GM08714 (cell line): Measurements from ENCODE around the gene TBC1D23.
"Not testable (repeated sequence)": the region's sequence is repeated elsewhere in the genome, so short reads cannot be mapped to it uniquely, and the experiment has no call there.

Source experiments
- H3K4me3 ChIP-seq: fragments of 200-500 bp; sonication (Bioruptor generic); 2 replicates; pipeline ENCODE4 v1.5.1; 2014; ENCODE audit warnings: mild to moderate bottlenecking, low read length, inconsistent platforms
- ZNF274 ChIP-seq: IDR thresholded peaks from 2 replicates; pipeline ENCODE4 v1.6.1; 2012; ENCODE audit warnings: mild to moderate bottlenecking, low read depth, low read length

TBC1D23 gene

DNA sequence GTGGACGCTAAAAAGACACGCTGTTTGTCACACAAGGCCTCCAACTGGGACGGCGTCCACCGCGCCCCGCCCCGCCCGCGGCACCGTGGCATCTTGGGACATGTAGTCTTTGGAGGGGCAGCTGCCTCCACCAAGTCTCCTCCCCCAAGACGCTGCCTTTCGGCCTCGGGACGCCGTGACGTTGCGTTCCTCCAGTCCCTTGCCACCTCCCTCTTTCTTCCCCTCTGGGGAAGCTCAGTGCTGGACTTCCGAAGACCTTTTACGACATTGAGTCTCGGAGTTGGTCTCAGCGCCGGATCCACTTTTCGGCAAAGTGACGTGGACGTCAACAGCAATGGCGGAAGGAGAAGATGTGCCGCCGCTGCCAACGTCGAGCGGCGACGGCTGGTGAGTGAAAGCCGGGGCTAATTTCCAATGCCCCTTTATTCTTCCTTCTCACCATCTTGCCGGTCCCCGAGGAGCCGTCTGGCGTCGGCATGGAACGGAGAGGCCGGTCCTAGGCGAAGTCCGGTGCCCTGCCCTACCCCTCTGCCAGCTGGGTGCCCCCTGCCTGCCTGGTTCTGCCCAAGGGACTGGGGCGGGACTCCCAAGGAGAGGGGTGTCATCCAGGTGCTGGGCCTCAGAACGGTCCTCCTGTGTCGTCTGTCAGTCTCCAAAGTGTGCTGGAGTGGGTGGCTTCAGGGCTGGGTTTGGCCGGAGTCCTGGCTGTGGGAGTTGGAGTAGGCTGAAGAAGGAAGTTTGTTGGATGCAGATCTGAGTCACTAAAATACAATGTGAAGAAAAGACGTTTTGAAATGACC lies at the start of gene TBC1D23:
Gene TBC1D23 (plus strand): TSS at position 308 of the 800 bp plus-strand sequence. CDS start 27 bp downstream, at position 335.
- no peak for TF ChIP-seq ZNF274
- H3K4me3 ChIP-seq, result peak within 1 kb of the TSS; percentile 81

DNA sequence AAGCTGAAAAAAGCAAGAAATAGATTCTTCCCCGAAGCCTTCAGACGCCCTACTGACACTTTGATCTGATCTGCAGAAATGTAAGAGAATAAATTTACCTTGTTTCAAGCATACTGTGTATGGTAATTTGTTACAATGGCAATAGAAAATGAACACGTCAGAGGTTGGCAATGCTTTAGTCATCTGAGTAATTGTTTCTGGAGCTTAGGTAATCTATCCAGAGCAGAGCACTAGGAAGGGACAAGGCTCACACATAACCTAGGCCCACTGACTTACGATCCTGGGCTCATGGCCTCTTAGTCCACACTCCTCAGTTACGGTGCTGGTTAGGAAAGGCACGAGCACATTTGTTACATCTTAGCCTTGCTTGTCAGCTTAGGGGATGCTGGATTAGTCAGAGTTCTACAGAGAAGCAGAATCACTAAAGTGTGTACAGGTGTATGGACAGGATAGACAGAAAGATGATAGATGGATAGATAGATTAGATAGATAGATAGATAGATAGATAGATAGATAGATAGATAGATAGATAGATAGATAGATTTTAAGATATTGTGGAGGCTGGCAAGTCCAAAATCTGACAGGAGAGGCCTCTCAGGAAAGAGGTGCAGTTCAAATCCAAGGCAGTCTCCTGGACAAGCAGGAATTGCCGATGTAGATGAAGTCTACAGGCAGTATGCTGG lies 46.8 kb upstream of the TBC1D23 start:
- H3K4me3 ChIP-seq, result no peak overlapping the region
- no peak for TF ChIP-seq ZNF274

DNA sequence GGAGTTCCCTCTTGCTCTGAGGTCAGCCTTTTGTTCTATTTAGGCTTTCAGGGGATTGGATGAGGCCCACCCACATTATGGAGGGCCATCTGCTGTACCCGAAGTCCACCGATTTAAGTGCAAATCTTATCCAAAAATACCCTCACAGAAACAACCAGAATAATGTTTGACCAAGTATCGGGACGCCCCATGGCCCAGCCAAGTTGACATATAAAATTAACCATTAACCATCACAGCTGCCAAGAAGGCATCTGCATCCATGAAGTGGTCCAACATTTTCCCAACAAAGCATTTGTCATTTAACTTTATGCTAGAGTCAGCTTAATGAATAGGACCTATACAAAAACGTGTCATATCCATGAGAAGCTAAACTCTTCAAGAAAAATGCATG lies 46.2 kb upstream of the TBC1D23 start:
- no peak overlapping the region for H3K4me3 ChIP-seq
- TF ChIP-seq ZNF274, result no peak

DNA sequence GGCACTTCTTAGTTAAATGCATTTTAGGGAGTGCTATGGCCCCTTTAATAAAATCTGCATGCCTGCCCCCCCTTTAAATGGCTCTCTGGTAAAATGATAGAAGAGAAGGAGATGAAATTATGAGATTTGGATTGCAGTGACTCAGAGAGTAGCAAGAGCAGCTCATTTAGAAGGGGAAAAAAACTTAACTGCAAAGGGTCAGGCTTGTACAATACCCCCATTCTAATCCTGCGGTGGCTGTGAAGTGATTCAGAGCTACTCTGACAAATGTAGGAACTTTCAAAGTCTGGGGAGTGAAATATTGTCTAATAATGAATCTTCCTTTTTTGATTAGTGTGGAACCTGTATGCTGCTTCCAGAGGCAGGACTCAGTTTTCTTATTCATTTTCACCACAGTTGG lies 44.1 kb upstream of the TBC1D23 start:
- H3K4me3 ChIP-seq, result no peak overlapping the region
- no peak for TF ChIP-seq ZNF274

DNA sequence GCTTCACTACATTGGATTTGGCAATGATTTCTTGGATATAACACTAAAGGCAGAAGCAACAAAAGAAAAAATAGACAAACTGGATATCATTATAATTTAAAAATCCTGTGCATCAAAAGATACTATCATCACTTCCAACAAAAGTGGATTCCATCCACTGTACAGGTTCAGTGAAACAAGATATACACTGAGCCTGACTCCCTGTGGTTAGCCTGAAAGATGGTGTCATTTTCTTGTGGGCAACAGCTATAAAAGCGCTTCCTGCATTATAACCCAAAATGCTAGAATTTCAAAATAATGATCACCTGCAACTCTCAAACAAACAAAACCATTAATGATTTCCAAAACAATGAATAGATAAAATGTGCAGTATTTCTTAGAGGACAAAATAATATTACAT lies 39.6 kb upstream of the TBC1D23 start:
- TF ChIP-seq ZNF274, result no peak
- H3K4me3 ChIP-seq, result no peak overlapping the region

- no peak overlapping the region for H3K4me3 ChIP-seq
- no peak for TF ChIP-seq ZNF274
Measured at GRCh38 chr3:100225193-100225592, 35.6 kb upstream of the TBC1D23 start.

GRCh38 chr3:100225883-100226282 lies 34.9 kb upstream of the TBC1D23 start:
- no peak for TF ChIP-seq ZNF274
- no peak overlapping the region for H3K4me3 ChIP-seq

DNA sequence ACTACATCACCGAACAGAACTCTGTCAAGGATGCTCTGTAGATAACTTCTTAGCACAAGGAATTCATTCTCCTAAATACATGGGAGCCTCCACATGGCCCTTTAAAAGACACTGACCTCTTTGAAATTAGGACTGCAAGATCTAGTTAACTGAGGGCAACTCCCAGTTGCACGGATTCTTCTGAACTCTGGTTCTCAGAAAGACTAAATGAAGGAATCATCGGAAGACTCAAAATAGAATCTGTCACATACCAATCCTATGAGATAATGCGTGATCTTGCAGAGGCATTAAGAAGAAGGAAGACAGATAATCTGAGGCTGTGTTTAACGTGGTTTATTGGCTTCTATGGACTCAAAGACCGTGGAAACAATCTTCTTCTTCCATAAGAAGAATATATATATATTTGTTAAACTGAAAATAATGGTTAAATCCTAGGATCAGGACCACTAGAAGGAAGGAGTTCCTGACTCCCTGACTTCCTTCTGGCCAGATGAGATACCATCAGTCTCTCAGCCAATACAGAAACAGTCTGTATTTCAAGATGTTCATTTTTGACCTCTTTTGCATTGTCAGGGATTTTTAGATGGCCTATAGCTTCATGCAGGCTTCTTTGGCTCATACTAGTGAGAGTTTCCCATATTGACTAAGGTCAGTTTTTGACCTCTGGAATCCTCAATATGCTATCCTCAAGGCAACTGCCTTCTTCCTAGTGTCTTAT lies 33.9 kb upstream of the TBC1D23 start:
- H3K4me3 ChIP-seq, result no peak overlapping the region
- no peak for TF ChIP-seq ZNF274

- no peak for TF ChIP-seq ZNF274
- H3K4me3 ChIP-seq, result no peak overlapping the region
Measured at GRCh38 chr3:100227511-100227921, 33.3 kb upstream of the TBC1D23 start.

DNA sequence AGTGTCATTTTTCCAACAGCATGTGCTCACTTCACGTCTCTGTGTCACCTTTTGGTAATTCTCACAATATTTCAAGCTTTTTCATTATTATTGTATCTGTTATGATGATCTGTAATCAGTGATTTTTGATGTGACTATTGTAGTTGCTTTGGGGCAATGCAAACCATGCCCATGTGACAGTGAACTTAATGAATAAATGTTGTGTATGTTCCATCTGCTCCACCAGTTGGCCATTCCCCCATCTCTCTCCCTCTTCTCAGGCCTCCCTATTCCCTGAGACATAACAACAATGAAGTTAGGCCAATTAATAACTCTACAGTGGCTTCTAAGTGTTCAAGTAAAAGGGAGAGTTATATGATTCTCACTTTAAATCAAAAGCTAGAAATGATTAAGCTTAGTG lies 32.5 kb upstream of the TBC1D23 start:
- H3K4me3 ChIP-seq, result no peak overlapping the region
- no peak for TF ChIP-seq ZNF274

- H3K4me3 ChIP-seq, result not testable (repeated sequence)
Measured at GRCh38 chr3:100229188-100229587, 31.6 kb upstream of the TBC1D23 start.

DNA sequence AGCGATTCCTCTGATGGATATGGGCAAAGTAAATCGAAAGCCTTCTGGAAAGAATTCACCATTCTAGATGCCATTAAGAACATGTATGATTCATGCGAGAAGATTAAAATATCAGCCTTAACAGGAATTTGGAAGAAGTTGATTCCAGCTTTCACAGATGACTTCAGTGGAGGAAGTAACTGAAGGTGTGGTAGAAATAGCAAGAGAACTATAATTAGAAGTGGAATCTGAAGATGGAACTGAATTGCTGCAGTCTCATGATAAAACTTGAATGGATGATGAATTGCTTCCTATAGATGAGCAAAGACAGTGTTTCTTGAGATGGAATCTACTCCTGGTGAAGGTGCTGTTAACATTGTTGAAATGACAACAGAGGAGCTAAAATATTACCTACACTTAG lies 30.1 kb upstream of the TBC1D23 start:
- H3K4me3 ChIP-seq, result no peak overlapping the region
- no peak for TF ChIP-seq ZNF274

GRCh38 chr3:100231668-100232067 lies 29.1 kb upstream of the TBC1D23 start:
- no peak overlapping the region for H3K4me3 ChIP-seq
- TF ChIP-seq ZNF274, result no peak

DNA sequence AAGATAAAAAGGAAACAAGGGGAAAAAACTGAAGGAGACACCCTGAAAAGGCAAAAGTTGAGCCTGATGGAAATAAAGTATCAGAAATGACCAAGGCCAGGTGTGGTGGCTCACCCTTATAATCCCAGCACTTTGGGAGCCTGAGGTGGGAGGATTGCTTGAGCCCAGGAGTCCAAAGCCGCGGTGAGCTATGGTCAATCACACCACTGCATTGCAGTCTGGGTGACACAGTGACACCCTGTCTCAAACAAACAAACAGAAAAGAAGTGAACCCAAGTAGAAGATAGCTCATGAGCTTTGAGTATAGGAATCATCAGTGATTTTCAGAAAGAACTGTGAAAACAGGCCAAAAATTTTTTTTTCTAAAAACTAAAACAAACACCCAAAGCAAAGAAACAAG lies 26.4 kb upstream of the TBC1D23 start:
- TF ChIP-seq ZNF274, result no peak
- no peak overlapping the region for H3K4me3 ChIP-seq

DNA sequence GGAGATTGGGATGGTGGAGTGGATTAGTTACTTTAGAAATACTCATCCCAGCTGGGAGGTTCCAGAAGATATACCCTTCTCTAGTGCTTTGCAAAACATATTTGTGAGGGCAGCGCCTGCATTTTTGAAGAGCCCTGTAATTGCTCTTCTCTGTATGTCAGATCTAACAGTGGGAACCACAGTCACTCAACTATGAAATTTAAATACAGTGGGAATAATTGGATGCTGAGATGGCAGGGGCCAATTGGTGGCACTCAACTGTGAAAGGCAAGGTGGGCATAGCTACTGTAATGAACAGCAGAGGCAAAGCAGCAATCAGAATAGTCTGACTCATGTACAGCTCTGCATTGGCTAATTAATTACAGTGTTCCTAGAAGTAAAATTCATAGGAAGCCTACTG lies 22.2 kb upstream of the TBC1D23 start:
- TF ChIP-seq ZNF274, result no peak

GRCh38 chr3:100242471-100242870 lies 18.3 kb upstream of the TBC1D23 start:
- H3K4me3 ChIP-seq, result not testable (repeated sequence)

More for the DNA sequence above, 22.2 kb upstream of the TBC1D23 start:
- H3K4me3 ChIP-seq, result no peak overlapping the region
